ENCODE data around the gene FAF2. TPM values are rescaled to one million over a fixed set of nuclear protein-coding genes. Genes with fewer than 3 reads are reported as not detected.

FAF2 gene
- total RNA-seq, 1 donor from 2014 or later, result 32.3 TPM

- Histone ChIP-seq H3K9ac (no peak overlapping the region), H3K27ac (no peak overlapping the region), H4K20me1 (ENCODE audit: low read depth) (no peaks in the 10 kb centered on the region), H3K4me2 (no peak overlapping the region), H3K9me3 (ENCODE audit: low read depth) (no peaks in the 10 kb centered on the region), H3K27me3 (no peaks in the 10 kb centered on the region), H3K79me2 (ENCODE audit: low read depth) (no peaks in the 10 kb centered on the region), H3F3A (ENCODE audit: low read depth) (peaks cover 7% of the 10 kb centered on the region), H3K4me3 (no peak overlapping the region), H3K36me3 (no peaks in the 10 kb centered on the region), H2AFZ (replicated peaks) (no peak overlapping the region), H3K4me1 (peaks cover 5% of the 10 kb centered on the region)
- no peak overlapping the region for H3K4me3 Mint-ChIP-seq
- TF ChIP-seq EZH2 (IDR thresholded peaks at IDR 0.05) (no peak), EZH2phosphoT487 (IDR thresholded peaks at IDR 0.05) (no peak), CTCF (IDR thresholded peaks at IDR 0.05) (no peak)
- H3K27ac Mint-ChIP-seq, result no peak overlapping the region
- H3K27me3 Mint-ChIP-seq (ENCODE audit: insufficient read depth, low read depth), result peaks cover 5% of the 10 kb centered on the region
- H3K9me3 Mint-ChIP-seq, result no peaks in the 10 kb centered on the region
- no peak for DNase-seq (ENCODE audit: low spot score)
- no peaks in the 10 kb centered on the region for H3K36me3 Mint-ChIP-seq
- H3K4me1 Mint-ChIP-seq, result no peaks in the 10 kb centered on the region
These were observed 39.6 kb upstream of the FAF2 start for GRCh38 chr5:176408590-176408989.

GRCh38 chr5:176409765-176410164, 38.4 kb upstream of the FAF2 start:
- H3K9me3 ChIP-seq (ENCODE audit: low read depth), result no peaks in the 10 kb centered on the region
- no peaks in the 10 kb centered on the region for H3K27me3 ChIP-seq
- H3K79me2 ChIP-seq (ENCODE audit: low read depth), result no peaks in the 10 kb centered on the region
- TF ChIP-seq CTCF (IDR thresholded peaks at IDR 0.05), result no peak
- no peak for TF ChIP-seq EZH2 (IDR thresholded peaks at IDR 0.05)
- no peak for DNase-seq (ENCODE audit: low spot score)
- Mint-ChIP-seq H3K27ac (no peak overlapping the region), H3K36me3 (no peaks in the 10 kb centered on the region), H3K27me3 (ENCODE audit: insufficient read depth, low read depth) (peaks cover 5% of the 10 kb centered on the region), H3K4me1 (no peaks in the 10 kb centered on the region), H3K9me3 (no peaks in the 10 kb centered on the region), H3K4me3 (no peak overlapping the region)
- H3K4me2 ChIP-seq, result no peak overlapping the region
- H3K9ac ChIP-seq, result no peak overlapping the region
- H3K36me3 ChIP-seq, result no peaks in the 10 kb centered on the region
- peaks cover 5% of the 10 kb centered on the region for H3K4me1 ChIP-seq
- H4K20me1 ChIP-seq (ENCODE audit: low read depth), result no peaks in the 10 kb centered on the region
- no peak overlapping the region for H3K4me3 ChIP-seq
- no peak overlapping the region for H3K27ac ChIP-seq
- no peak overlapping the region for H2AFZ ChIP-seq (replicated peaks)
- H3F3A ChIP-seq (ENCODE audit: low read depth), result peaks cover 7% of the 10 kb centered on the region

GRCh38 chr5:176410486-176411180, 37.6 kb upstream of the FAF2 start:
- Histone ChIP-seq H3K4me2 (no peak overlapping the region), H4K20me1 (ENCODE audit: low read depth) (no peaks in the 10 kb centered on the region), H3K36me3 (no peaks in the 10 kb centered on the region)

More at GRCh38 chr5:176410486-176411180, 37.6 kb upstream of the FAF2 start:
- peaks cover 5% of the 10 kb centered on the region for H3K4me1 ChIP-seq
- H3K36me3 Mint-ChIP-seq, result no peaks in the 10 kb centered on the region
- no peaks in the 10 kb centered on the region for H3K9me3 Mint-ChIP-seq
- no peak for TF ChIP-seq EZH2phosphoT487 (IDR thresholded peaks at IDR 0.05)
- no peak for TF ChIP-seq EZH2 (IDR thresholded peaks at IDR 0.05)
- no peak for TF ChIP-seq CTCF (IDR thresholded peaks at IDR 0.05)
- H3K9ac ChIP-seq, result no peak overlapping the region
- no peak overlapping the region for H3K4me3 Mint-ChIP-seq
- H3F3A ChIP-seq (ENCODE audit: low read depth), result peaks cover 8% of the 10 kb centered on the region
- H3K27me3 ChIP-seq, result peaks cover 5% of the 10 kb centered on the region
- H3K4me3 ChIP-seq, result no peak overlapping the region
- no peak overlapping the region for H2AFZ ChIP-seq (replicated peaks)
- H3K27ac Mint-ChIP-seq, result no peak overlapping the region
- DNase-seq (ENCODE audit: low spot score), result no peak
- H3K27me3 Mint-ChIP-seq (ENCODE audit: insufficient read depth, low read depth), result peaks cover 5% of the 10 kb centered on the region
- no peaks in the 10 kb centered on the region for H3K79me2 ChIP-seq (ENCODE audit: low read depth)
- H3K9me3 ChIP-seq (ENCODE audit: low read depth), result no peaks in the 10 kb centered on the region
- H3K27ac ChIP-seq, result no peak overlapping the region
- H3K4me1 Mint-ChIP-seq, result peaks cover 2% of the 10 kb centered on the region

Data from neural progenitor cell (in vitro differentiated cells).